Measurements from ENCODE around the gene TIMP1. TPM values are rescaled to one million over a fixed set of nuclear protein-coding genes. Genes with fewer than 3 reads are reported as not detected.

Gene TIMP1
- total RNA-seq, result 100 to 1,000 TPM in 2 of 10 donors, 10 to 100 TPM in 8; 32.8 to 534 (median 68.8) TPM
- polyA plus RNA-seq, result 100 to 1,000 TPM; 240 to 826 TPM
- long read RNA-seq, donor 1, transcript TIMP1-201 (6 exons, 892 nt), result major isoform, 25 of 29 reads
- long read RNA-seq, donor 1, partial matches to known transcripts, result 1 of 29 reads
- long read RNA-seq, donor 1, other reads (novel, unspliced or antisense), result 1 of 29 reads
- long read RNA-seq, donor 2, transcript TIMP1-201 (6 exons, 892 nt), result major isoform, 29 of 36 reads
- long read RNA-seq, donor 2, partial matches to known transcripts, result 6 of 36 reads
- long read RNA-seq, donor 2, other reads (novel, unspliced or antisense), result 1 of 36 reads
- long read RNA-seq, donor 3, transcript TIMP1-201 (6 exons, 892 nt), result major isoform, 11 of 11 reads
- long read RNA-seq, donor 3, partial matches to known transcripts, result 0 of 11 reads
- long read RNA-seq, donor 3, other reads (novel, unspliced or antisense), result 0 of 11 reads

DNA sequence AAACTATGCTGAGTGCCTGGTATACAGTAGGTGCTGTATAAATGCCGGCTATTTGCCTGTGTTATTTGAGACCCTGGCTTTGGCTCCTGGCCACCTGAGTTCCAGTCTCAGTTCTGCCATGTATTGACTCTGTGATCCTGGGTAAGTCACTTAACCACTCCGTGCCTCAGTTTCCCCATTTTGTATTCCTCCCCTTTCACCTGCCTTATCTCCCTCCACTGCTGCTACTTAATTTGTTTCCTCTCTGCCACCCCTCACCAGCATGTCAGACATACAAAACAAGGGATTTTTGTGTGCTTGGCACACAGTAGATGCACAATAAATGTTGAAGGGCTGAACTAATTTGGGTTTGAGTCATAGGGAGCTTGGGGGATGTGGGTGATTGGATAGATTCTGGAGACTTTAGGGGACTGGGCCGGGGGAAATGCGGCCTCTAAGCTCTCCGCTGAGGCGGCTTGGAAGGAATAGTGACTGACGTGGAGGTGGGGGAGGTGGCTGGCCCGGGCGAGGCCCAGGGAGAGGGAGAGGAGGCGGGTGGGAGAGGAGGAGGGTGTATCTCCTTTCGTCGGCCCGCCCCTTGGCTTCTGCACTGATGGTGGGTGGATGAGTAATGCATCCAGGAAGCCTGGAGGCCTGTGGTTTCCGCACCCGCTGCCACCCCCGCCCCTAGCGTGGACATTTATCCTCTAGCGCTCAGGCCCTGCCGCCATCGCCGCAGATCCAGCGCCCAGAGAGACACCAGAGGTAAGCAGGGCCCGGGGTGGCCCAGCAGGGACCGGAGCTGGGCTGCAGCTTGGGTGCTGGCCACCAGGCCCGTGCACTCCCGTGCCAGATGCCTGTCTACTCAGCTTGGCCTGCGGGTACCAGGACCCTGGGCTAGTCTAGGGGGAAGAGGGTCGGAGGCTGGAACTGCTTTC, at the start of gene TIMP1:
Gene TIMP1, plus strand, starts transcription at position 706 of the 917 bp plus-strand sequence. CDS start 980 bp downstream, outside the sequence.
- WGBS, 2 donors, result 7 to 15% methylated on average over 17 to 25 of the region's 28 CpGs
- H3K9me3 ChIP-seq, result no peaks in the 10 kb centered on the region
- peaks cover 0 to 23% (median 0%) of the 10 kb centered on the region in 9 donors for H3K36me3 ChIP-seq
- TF ChIP-seq, protein P1, sequence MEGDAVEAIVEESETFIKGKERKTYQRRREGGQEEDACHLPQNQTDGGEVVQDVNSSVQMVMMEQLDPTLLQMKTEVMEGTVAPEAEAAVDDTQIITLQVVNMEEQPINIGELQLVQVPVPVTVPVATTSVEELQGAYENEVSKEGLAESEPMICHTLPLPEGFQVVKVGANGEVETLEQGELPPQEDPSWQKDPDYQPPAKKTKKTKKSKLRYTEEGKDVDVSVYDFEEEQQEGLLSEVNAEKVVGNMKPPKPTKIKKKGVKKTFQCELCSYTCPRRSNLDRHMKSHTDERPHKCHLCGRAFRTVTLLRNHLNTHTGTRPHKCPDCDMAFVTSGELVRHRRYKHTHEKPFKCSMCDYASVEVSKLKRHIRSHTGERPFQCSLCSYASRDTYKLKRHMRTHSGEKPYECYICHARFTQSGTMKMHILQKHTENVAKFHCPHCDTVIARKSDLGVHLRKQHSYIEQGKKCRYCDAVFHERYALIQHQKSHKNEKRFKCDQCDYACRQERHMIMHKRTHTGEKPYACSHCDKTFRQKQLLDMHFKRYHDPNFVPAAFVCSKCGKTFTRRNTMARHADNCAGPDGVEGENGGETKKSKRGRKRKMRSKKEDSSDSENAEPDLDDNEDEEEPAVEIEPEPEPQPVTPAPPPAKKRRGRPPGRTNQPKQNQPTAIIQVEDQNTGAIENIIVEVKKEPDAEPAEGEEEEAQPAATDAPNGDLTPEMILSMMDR (IDR thresholded peaks at IDR 0.05), result no peak
- ATAC-seq, result peak; percentile 87 to 96 (median 94)
- no peaks in the 10 kb centered on the region for H3K27me3 ChIP-seq
- peak within 1 kb of the TSS; percentile 8 to 64 (median 52) for H3K4me3 ChIP-seq
- intact Hi-C loops (cut with DNase I), result no loop called here
- peak within 1 kb of the TSS in 9 of 10 donors; percentile 24 to 91 (median 81) for H3K27ac ChIP-seq
- DNase-seq, result peak; percentile 85 to 89
- H3K4me1 ChIP-seq, result peaks cover 0 to 27% (median 0%) of the 10 kb centered on the region in 9 donors

DNA sequence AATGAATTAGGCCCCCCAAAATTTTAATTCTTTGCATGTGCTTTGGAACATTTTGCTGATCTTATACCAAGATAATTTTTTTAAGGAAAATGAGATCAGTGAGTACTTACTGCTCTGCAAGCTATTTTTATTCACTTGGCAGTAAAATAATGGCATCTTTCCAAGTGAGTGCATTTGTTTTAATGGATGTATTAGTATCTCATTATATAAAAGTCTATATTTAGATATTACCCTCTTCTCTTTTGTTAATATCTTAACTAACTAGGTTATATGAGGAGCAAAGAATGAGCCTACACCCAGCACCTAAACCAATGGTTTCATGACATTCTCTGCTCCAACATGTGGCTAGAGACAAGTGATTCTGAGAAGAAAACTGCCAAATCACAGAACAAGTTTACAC, 42.4 kb upstream of the TIMP1 start:
- Histone ChIP-seq H3K4me1 (peaks cover 0 to 25% (median 9%) of the 10 kb centered on the region in 9 donors), H3K27ac (peak overlapping the region in 7 of 10 donors; percentile 37 to 86 (median 82)), H3K9me3 (no peaks in the 10 kb centered on the region), H3K4me3 (no peak overlapping the region), H3K27me3 (peaks cover 0 to 4% (median 0%) of the 10 kb centered on the region in 7 donors), H3K36me3 (no peaks in the 10 kb centered on the region)
- intact Hi-C loops (cut with DNase I), result loop anchor here in 3 of 10 donors (2.0 to 10.0 kb wide), 4 partner anchors 21 to 485 kb away; partner anchors contain the start of gene ARAF (in 1 of the 3)
- DNase-seq (no peak), ATAC-seq (peak in 6 of 8 donors; percentile 4 to 66 (median 44))
- TF ChIP-seq, protein P1 (IDR thresholded peaks at IDR 0.05), result no peak

DNA sequence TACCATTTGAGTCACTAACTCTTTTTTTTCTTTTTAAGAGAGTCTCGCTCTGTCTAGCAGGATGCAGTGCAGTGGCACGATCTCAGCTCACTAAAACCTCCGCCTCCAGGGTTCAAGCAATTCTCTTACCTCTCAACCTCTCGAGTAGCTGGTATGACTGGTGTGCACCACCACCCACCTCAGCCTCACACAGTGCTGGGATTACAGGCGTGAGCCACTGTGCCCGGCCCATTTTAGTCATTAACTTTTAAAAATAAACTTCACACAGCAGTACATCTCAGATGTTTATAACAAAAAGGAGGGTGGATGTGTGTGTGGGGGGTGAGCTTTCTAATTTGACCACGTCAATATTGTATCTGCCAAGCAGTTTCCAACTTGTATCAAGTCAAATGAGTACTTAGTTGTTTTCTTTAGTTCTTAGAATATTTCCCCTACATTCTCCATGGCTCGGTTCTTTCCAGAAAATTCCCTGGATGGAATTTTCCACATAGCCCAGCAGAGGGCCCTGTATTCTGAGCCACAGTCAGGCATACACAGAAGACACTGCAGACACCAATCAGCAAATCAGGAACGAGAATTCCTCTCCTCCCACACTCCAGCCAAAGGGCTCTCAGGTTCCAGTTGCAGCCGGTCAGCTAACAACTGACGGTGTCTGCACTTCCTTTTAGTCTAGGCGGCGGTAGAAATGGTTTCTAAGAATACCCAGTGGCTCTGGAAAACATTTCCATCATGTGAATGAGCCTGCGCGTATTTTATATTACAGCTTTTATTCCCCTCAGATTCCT, 41.3 kb upstream of the TIMP1 start:
- DNase-seq (peak; percentile 39 to 85), ATAC-seq (peak; percentile 93 to 99 (median 99))
- H3K4me1 ChIP-seq, result peaks cover 0 to 25% (median 9%) of the 10 kb centered on the region in 9 donors
- intact Hi-C loops (cut with DNase I), result loop anchor here in 3 of 10 donors (2.0 to 10.0 kb wide), 4 partner anchors 20 to 484 kb away; partner anchors contain the start of gene ARAF (in 1 of the 3)
- TF ChIP-seq, protein P1 (IDR thresholded peaks at IDR 0.05), result peak; percentile 22 to 72 (median 59)
- peak overlapping the region; percentile 34 to 86 (median 73) for H3K27ac ChIP-seq
- H3K9me3 ChIP-seq, result no peaks in the 10 kb centered on the region
- peak overlapping the region in 1 of 10 donors; percentile 12 for H3K4me3 ChIP-seq
- 19 to 21% methylated on average over 15 of the region's 15 CpGs for WGBS, 2 donors
- H3K27me3 ChIP-seq, result peaks cover 0 to 4% (median 0%) of the 10 kb centered on the region in 7 donors
- H3K36me3 ChIP-seq, result no peaks in the 10 kb centered on the region

Measured in heart right ventricle (tissue), 16 donors.